HG03469 (cell line): ENCODE data around the gene EFEMP1.
"Not testable (repeated sequence)": the region's sequence is repeated elsewhere in the genome, so short reads cannot be mapped to it uniquely, and the experiment has no call there.

Experiments used
- ATAC-seq: cut with Tn5 transposase; IDR thresholded peaks from one replicate; pipeline ENCODE4 v1.9.1; 2021; ENCODE audit warnings: mild to moderate bottlenecking, moderate library complexity, moderate number of reproducible peaks; ENCODE audit not compliant: unreplicated experiment

EFEMP1 gene

DNA sequence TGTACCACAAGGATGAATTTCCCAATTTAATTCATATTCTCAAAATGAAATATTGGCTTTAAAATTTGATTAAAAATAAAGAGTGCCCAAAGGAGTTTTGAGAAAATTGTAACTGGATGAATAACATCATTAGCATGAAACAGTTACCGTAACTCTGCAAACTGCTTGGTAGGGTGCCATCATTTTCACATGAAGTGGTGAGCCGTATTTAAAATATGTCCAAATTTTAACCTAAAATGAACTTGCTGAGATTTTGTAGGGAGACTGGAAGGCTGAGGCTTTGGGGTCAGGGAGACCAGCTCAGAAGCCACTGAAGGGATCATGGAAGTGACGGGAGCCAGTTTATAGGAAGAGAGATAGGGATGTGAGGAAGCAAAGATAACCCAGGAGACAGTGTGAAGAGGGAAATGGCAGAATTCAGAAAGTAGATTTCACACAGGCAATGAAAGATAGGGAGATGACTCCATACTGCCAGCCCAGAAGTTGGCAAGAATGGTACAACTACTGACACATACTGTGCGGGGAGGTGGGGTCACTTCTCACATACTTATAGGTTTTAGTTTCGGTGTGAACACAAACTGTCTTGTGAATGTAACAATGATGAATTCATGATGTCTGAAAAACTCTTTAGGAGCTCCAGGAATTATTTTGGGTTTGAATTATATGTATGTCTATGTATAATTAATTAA, 53.8 kb downstream of the EFEMP1 start:
- no peak for ATAC-seq

GRCh38 chr2:55865096-55865835, 58.3 kb downstream of the EFEMP1 start:
- no peak for ATAC-seq

- no peak for ATAC-seq
Observed at GRCh38 chr2:55864351-55865084, 59.1 kb downstream of the EFEMP1 start.

DNA sequence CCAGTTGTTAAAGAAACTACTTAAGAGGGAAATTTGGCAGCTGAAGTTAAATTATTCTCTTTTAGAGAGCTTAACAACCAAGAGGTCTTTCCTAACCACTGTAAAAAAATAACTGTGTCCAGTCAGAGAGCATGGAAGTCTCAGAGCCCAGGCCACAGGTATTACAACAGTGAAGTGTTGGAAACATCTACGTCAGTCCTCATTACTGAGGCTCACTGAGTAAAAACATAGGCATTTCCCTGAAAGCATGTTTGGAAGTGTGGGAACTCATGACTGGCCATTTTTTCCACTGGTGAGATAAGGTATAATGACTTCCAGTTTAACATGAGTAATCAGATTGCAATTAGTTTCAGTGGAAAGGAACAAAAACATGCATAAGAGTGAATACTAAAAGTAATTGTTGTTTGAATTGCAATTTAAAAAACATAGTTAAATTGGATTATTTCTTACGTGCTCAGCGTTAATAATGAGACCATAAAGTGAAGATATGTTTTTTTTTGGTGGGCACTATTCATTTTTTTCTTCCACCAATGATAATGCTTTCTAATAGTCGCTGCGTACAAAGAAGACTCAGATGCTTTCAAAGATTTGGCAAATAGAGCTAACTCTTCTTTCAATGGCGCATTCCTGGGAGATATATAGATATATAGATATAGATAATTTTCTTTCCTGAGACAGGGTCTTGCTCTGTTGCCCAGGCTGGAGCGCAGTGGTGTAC, 60.8 kb downstream of the EFEMP1 start:
- ATAC-seq = no peak

- no peak for ATAC-seq
Observed at GRCh38 chr2:55862246-55862645, 61.3 kb downstream of the EFEMP1 start.

DNA sequence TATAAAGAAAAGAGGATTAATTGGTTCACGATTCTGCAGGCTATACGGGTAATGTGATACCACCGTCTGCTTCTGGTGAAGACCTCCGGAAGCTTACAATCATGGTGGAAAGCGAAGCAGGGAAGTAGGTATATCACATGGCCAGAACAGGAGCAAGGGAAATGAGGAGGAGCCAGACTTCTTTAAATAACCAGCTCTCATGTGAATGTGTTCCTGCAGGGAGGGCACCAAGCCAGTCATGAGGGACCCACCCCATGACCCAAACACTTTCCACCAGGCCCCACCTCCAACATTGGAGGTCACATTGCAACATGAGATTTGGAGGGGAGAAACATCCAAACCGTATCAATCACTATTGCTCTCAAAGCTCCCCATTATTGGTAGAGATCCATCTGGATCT, 61.8 kb downstream of the EFEMP1 start:
- no peak for ATAC-seq

DNA sequence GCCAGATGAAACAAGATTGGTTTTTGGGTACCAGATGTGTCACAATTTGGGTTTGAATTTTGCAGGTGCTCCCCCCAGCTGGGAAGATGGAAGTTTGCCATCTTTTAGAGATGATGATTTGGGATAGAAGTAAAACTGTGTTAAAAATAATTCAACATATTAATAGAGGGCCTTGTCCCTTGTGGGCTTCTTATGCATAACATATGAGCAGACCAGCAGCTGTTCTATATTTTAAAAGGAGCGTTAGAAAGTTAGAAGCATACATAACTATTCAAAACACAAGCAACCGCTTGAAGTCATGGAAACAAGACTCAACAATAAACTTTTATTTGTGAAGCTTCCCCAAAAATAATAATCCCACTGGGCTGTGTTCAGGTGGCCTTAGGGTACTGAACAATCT, 62.8 kb downstream of the EFEMP1 start:
- no peak for ATAC-seq

DNA sequence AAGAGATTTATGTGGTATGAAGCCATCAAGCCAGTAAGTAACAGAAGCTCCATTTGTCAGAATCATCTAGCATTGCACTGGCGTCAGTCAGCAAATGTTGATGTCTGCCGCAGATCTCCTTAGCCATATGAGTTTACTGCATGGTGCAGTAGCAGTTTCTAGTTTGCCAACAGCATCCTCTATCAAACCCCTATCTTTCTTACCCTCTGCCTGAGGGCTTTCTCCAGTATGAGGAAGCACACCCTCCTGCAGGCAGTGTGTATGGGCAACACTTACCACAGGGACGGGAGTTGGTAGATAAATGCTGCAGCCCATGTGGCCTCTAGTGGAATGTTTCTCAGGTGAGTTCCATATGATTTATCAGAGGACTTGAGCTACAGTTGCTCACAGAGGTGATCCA, 63.7 kb downstream of the EFEMP1 start:
- no peak for ATAC-seq

GRCh38 chr2:55857766-55858165, 65.8 kb downstream of the EFEMP1 start:
- ATAC-seq = no peak

GRCh38 chr2:55856936-55857335, 66.6 kb downstream of the EFEMP1 start:
- ATAC-seq = no peak

DNA sequence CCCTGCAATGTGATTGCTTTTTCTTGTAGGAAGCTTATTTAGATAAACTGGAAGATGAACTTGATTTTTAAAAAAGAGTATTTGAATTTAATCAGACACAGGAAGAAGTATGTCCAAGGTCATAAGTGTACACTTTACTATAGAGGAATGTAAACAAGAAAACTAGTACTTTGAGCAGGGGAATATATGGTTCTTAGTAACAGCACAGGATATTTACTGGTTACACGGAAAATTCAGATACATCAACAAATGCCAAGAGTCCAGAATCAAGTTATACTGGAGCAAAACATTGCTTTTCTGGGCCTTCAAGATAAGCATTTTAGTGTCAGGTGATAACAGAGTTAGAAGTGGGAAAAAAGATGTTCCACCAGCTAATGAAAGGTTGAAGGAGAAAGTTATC, 75.5 kb downstream of the EFEMP1 start:
- no peak for ATAC-seq

DNA sequence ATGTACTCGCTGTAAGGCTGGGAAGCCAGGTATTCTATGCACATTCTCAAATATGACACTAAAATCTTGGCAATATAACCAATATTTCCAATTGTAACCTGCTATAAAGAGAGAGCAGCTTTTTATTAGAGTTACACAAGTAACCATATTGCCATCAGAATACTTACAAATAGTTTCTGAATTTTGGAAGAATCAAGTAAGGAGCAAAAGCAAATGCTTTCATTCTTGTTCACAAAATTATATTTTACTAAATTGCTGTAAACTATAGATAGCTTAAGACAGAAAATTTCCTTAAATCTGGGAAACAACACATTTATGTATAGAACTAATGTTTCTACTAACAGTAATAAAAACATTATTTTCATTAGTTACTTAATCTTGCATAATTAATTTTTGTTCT, 77.2 kb downstream of the EFEMP1 start:
- ATAC-seq = no peak

- no peak for ATAC-seq
Observed at GRCh38 chr2:55844986-55845385, 78.6 kb downstream of the EFEMP1 start.

DNA sequence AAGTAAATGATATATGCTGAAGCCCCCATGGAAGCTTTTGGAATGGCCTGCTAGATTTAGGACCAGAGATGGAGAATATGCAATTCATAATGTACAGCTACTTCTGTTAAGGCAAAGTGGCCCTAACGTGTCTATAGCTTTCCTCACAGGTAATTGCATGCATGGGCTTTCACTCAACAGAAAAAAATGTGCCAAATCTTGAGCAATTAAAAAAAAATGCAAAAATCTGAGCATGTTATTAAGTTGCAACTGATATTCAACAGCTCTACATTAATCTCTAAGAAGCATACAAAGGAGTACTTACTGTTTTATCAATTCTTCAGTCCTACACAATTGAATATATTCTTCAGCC, 79.6 kb downstream of the EFEMP1 start:
- no peak for ATAC-seq

DNA sequence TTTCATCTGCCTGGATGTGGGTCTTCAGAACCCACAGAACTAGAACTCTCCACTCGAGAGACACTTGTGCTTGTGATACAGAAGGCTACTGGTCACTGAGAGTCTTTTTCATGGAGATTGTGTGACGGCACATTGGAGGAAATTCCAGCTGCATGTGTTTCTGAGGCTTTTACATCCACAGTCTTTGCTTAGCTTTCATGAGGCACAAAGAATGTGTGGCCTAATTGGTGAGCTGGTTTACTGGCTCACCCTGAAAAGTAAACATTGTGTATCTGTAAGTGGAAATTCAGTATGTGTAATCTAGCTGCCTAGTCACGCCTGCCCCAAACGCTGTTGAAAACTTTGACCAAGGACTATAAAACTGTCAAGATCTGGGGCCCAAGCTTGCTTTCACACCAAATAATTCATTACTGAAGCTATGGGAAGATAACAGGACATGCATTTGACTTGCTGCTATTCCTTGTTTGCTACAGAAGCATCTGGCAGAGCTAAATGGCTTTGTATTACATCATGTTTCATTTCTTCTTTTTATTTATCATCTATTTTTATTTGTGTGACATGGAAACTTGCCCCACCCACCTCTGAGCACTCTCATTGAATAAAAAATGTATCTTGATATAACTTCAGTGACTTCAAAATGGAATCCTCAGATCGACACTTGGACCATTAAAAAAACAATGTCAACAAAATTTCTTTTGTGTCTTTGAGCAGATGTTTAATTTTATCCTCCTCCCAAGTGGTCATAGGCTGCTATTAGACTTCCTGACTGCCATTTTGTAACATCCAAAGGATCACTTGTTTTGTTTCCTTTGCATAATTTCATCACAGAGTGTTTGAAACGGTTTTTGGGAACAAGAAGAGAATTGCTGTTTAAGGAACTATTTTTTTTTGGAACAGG, 80.2 kb downstream of the EFEMP1 start:
- no peak for ATAC-seq

- no peak for ATAC-seq
Observed at GRCh38 chr2:55842046-55842445, 81.5 kb downstream of the EFEMP1 start.

GRCh38 chr2:55840460-55840859, 83.1 kb downstream of the EFEMP1 start:
- ATAC-seq = no peak

DNA sequence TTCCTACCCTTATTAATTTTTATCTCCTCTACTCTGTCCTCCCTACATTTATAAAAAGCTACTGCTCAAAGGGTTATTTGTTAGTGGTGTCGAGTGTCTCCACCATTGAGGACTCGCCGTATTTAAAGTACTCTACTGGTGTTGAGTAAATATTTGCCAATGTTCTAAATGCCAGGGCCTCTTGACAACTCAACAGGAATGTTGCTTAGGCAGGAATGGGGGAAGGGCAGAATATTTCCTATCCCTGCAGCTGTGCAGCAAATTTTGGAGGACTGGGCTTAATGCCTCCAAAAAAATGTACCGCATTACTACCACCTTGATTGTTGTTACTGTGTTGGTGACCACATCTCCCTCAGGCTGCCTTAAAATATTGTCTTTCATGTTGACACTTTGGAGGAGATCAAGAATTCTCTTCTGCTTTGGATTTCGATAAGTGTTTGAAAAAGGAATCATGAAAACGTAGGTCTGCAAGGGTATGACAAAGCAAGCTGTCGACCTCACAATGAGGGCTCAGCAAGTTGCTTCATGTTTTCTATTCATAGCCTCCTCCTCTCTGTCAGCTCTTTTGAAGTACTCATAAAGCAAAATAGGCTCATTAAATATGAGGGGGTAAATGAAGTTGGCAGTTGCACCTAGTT, 84.3 kb downstream of the EFEMP1 start:
- no peak for ATAC-seq

DNA sequence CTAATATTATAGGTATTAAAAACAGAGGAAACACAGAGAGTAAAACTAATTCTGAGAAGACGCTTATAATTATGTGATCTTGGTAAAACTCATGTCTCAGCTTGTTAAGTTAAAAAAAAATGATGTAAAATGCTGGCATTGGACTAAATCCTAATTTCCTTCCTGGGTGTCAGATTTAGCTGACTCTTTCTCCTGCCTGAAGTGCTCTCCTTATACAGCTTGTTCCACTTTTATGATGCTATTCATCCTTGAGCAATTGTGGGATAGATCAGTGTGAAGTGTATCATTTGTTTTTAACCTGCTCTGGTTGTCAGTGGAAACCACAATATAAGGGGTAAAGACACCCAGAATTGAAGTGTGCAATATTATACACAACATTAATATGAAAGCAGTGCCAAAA, 84.9 kb downstream of the EFEMP1 start:
- no peak for ATAC-seq

GRCh38 chr2:55838117-55838516, 85.5 kb downstream of the EFEMP1 start:
- ATAC-seq = not testable (repeated sequence)
